Activated naive CD4-positive, alpha-beta T cell treated with anti-CD3 and anti-CD28 coated beads, Interleukin-2, amount 10 ng/mL, durations not matched to agents 7 days and 5 days (primary cell): ENCODE measurements around the gene SPDYE6.
A peak's percentile ranks its signal among the peaks of the same experiment; 100 is the strongest.
"Not testable (repeated sequence)": the region's sequence is repeated elsewhere in the genome, so short reads cannot be mapped to it uniquely, and the experiment has no call there.

Source experiments
- CTCF ChIA-PET: fragments of 350-600 bp; sonication (Branson Sonifier 250); formaldehyde crosslinking; loops from one replicate; lab custom pipeline; 2021; ENCODE audit warnings: antibody characterized with exemption; lab: Charles Lee
- DNase-seq: peaks from one replicate; pipeline ENCODE4 v3.0.0-alpha.2; 2020
- H3K27ac Mint-ChIP-seq: one replicate; pipeline ENCODE4 v1.8.0; 2021; ENCODE audit warnings: mild to moderate bottlenecking, moderate library complexity, mixed read lengths
- H3K27me3 Mint-ChIP-seq: one replicate; pipeline ENCODE4 v1.8.0; 2021; ENCODE audit warnings: mild to moderate bottlenecking, mixed read lengths
- H3K36me3 Mint-ChIP-seq: one replicate; pipeline ENCODE4 v1.8.0; 2021; ENCODE audit warnings: mixed read lengths
- H3K4me1 Mint-ChIP-seq: one replicate; pipeline ENCODE4 v1.8.0; 2021; ENCODE audit warnings: mixed read lengths
- H3K4me3 Mint-ChIP-seq: one replicate; pipeline ENCODE4 v1.8.0; 2021; ENCODE audit warnings: mild to moderate bottlenecking, moderate library complexity, mixed read lengths
- H3K9me3 Mint-ChIP-seq: one replicate; pipeline ENCODE4 v1.8.0; 2021; ENCODE audit warnings: mixed read lengths

Gene SPDYE6

DNA sequence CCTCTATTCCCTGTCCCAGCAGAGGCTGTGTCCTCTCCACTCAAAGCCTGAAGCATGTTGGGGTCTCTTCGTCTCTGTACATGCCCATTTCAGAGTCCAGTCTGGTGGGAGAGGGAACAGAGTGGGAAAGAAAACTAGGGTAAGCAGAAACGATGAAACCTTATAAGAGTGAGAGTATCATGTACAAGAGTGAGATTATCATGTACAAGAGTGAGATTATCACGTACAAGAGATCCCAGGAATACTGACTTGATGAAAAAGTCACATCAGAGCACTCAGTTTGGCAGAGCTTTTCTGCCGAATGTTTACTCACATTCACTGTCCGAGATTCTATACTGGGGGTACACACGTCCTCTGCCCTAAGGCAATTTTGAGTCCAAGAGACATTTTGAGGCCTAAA lies at the start of gene SPDYE6:
Gene SPDYE6 (minus strand): TSS at position 101 of the 400 bp plus-strand sequence. CDS start 421 bp downstream, outside the sequence.
- DNase-seq, H3K36me3 Mint-ChIP-seq, H3K4me3 Mint-ChIP-seq, H3K27me3 Mint-ChIP-seq, H3K27ac Mint-ChIP-seq, CTCF ChIA-PET, H3K4me1 Mint-ChIP-seq, H3K9me3 Mint-ChIP-seq: not testable (repeated sequence)

DNA sequence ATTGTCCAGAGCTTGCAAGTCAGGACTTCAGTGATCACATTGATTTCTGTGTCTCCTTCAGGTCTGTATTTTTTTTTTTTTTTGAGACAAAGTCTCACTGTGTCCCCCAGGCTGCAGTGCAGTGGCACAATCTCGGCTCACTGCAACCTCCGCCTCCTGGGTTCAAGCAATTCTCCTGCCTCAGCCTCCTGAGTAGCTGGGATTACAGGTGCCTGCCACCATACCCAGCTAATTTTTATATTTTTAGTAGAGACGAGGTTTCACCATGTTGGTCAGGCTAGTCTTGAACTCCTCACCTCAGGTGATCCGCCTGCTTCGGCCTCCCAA lies 48.6 kb upstream of the SPDYE6 start:
- CTCF ChIA-PET = interaction anchor here (0.6 to 4.0 kb wide), 16 partner anchors 9 to 197 kb away, joined by 3 to 28 read pairs (median 4); partner anchors contain the start of gene PRKRIP1
- H3K4me3 Mint-ChIP-seq, H3K4me1 Mint-ChIP-seq, H3K27me3 Mint-ChIP-seq, H3K9me3 Mint-ChIP-seq, DNase-seq, H3K27ac Mint-ChIP-seq: not testable (repeated sequence)
- peaks cover 61% of the 10 kb centered on the region for H3K36me3 Mint-ChIP-seq

DNA sequence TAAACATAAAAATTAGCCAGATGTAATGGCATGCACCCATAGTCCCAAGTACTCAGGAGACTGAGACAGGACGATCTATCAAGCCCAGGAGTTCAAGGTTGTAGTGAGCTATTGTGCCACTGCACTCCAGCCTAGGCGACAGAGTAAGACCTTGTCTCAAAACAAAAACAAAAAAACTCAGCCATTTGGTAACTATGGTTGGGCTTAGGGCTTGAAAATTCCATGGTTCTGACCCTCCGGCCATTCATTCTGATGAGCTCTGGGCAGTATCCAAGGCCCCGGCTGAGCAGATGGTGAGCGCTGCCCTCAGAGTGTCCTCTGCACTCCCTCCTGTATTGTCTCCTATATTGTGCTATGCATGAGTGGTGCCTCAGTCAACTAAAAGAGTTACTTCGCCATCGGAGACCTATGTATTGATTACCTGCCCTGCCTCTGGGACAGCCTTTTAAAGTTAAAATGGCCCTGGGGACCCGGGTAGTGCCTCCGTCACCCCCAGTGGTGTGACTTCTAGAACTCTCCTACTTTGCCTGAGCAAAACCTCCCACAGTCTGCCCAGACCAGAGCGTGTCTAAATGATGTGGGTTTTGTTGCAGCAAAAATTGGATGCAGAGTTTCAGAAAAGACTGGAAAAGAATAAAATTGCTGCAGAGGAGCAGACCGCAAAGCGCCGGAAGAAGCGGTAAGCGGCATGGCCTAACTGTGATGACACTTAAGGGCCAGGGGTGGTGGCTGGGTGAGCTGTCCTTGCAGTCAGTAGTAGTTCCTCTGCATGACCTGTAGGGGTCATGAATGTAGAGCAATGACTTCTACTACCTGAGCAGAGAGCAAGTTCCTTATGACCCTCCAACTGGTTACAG lies 48.0 kb upstream of the SPDYE6 start:
- peaks cover 59% of the 10 kb centered on the region for H3K36me3 Mint-ChIP-seq
- peak; percentile 60 for DNase-seq
- H3K27me3 Mint-ChIP-seq = no peaks in the 10 kb centered on the region
- peaks cover 7% of the 10 kb centered on the region for H3K4me1 Mint-ChIP-seq
- no peak overlapping the region for H3K4me3 Mint-ChIP-seq
- CTCF ChIA-PET = interaction anchor here (0.5 to 4.0 kb wide), 18 partner anchors 8 to 197 kb away, joined by 3 to 28 read pairs (median 4); partner anchors contain the start of gene PRKRIP1
- H3K9me3 Mint-ChIP-seq = no peaks in the 10 kb centered on the region
- H3K27ac Mint-ChIP-seq = no peak overlapping the region

- H3K36me3 Mint-ChIP-seq = peaks cover 59% of the 10 kb centered on the region
- no peaks in the 10 kb centered on the region for H3K9me3 Mint-ChIP-seq
- peaks cover 7% of the 10 kb centered on the region for H3K4me1 Mint-ChIP-seq
- H3K27me3 Mint-ChIP-seq = no peaks in the 10 kb centered on the region
- no peak overlapping the region for H3K4me3 Mint-ChIP-seq
- no peak overlapping the region for H3K27ac Mint-ChIP-seq
- DNase-seq = no peak
- CTCF ChIA-PET = interaction anchor here (0.5 to 4.0 kb wide), 8 partner anchors 9 to 63 kb away, joined by 3 to 28 read pairs (median 6); no protein-coding TSS in a partner anchor
These were observed 47.3 kb upstream of the SPDYE6 start for GRCh38 chr7:102403563-102403962.

DNA sequence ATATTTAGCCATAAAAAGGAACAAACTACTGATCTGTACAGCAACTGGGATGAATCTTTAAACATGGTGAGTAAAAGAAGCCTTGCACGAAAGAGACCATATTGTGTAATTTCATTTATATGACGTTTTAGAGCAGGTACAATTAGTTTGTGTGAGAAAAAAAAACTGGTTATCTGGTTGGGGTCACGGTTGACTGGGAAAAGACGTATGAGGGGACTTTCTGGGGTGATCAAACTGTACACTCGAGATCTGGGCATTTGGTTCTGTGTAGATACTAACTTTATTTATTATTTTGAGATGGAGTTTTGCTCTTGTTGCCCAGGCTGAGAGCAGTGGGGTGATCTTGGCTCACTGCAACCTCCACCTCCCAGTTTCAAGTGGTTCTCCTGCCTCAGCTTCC lies 44.1 kb upstream of the SPDYE6 start:
- Mint-ChIP-seq H3K27me3 (no peaks in the 10 kb centered on the region), H3K4me3 (no peak overlapping the region), H3K4me1 (peaks cover 31% of the 10 kb centered on the region), H3K36me3 (peaks cover 40% of the 10 kb centered on the region), H3K9me3 (no peaks in the 10 kb centered on the region), H3K27ac (no peak overlapping the region)
- DNase-seq = no peak
- CTCF ChIA-PET = no interaction called here

GRCh38 chr7:102398543-102398942 lies 42.3 kb upstream of the SPDYE6 start:
- Mint-ChIP-seq H3K9me3 (no peaks in the 10 kb centered on the region), H3K4me1 (peaks cover 26% of the 10 kb centered on the region), H3K36me3 (peaks cover 29% of the 10 kb centered on the region), H3K27ac (no peak overlapping the region), H3K4me3 (no peak overlapping the region), H3K27me3 (no peaks in the 10 kb centered on the region)
- DNase-seq = no peak
- CTCF ChIA-PET = interaction anchor here (2.1 kb wide), 1 partner anchor 14 kb away, joined by 5 read pairs; no protein-coding TSS in a partner anchor

- Mint-ChIP-seq H3K27ac (peak overlapping the region; percentile 86), H3K4me3 (peak overlapping the region; percentile 92), H3K36me3 (peaks cover 20% of the 10 kb centered on the region), H3K9me3 (no peaks in the 10 kb centered on the region), H3K27me3 (no peaks in the 10 kb centered on the region), H3K4me1 (peaks cover 26% of the 10 kb centered on the region)
- CTCF ChIA-PET = interaction anchor here (1.0 to 2.1 kb wide), 5 partner anchors 8 to 71 kb away, joined by 3 to 6 read pairs (median 5); no protein-coding TSS in a partner anchor
- no peak for DNase-seq
These were observed 40.4 kb upstream of the SPDYE6 start for GRCh38 chr7:102396710-102397019.

DNA sequence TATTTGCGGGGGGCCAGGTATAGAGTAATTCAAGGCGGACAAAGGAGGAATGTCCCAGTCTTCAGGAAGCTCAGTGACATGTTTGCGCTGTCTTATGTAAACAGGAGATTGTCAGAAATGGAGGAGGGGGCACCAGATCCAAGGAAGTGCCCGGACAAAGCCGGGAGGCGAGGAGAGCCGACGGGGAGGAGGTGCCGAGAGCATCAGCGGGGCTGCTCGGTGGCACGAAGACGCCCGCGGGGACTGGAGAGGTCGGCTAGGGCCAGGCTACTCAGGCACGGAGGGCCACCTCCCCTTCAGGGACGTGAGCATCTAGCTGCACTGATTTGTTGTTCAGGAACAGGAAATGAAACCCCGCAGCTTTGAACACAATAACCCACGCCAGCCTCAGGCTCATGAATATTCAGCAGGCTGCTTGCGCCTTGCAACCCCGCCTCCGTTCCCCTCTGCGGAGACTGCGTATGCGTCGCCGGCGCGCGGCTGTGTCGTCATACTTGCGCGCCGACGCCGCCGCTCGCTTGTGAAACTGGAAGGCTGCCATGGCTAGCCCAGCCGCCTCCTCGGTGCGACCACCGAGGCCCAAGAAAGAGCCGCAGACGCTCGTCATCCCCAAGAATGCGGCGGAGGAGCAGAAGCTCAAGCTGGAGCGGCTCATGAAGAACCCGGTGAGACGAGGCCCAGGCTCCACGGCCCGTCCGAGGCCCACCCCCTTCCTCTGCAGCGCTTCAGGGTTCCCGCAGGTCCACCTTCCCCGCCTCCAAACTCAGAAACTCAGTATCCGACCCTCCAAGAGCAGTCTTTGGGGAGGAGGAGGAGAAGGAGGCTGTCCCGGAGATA lies 39.8 kb upstream of the SPDYE6 start, which contains the start of gene PRKRIP1:
Gene PRKRIP1 (plus strand): TSS at position 491 of the 837 bp plus-strand sequence. CDS start 49 bp downstream, at position 540.
- peak within 1 kb of the TSS; percentile 86 for H3K27ac Mint-ChIP-seq
- H3K36me3 Mint-ChIP-seq = peaks cover 19% of the 10 kb centered on the region
- DNase-seq = peak; percentile 92
- CTCF ChIA-PET = interaction anchor here (1.0 to 2.1 kb wide), 5 partner anchors 9 to 71 kb away, joined by 3 to 6 read pairs (median 5); no protein-coding TSS in a partner anchor
- no peaks in the 10 kb centered on the region for H3K9me3 Mint-ChIP-seq
- H3K4me1 Mint-ChIP-seq = peaks cover 26% of the 10 kb centered on the region
- H3K27me3 Mint-ChIP-seq = no peaks in the 10 kb centered on the region
- peak within 1 kb of the TSS; percentile 92 for H3K4me3 Mint-ChIP-seq

DNA sequence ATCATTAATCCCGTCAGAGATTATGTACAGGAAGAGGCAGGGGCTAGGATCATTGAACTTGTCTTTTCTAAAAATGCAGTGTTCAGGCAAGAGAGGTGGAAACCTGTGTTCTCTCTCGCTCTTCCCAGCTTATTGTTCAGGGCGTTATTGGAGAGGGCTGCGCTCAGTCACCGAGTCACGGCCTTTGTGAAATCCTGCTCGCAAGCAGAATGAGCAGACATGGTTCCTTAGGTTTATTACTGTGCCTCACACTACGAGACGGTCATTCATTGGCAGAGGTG lies 39.3 kb upstream of the SPDYE6 start:
- no peak for DNase-seq
- H3K36me3 Mint-ChIP-seq = peaks cover 15% of the 10 kb centered on the region
- peak overlapping the region; percentile 86 for H3K27ac Mint-ChIP-seq
- peaks cover 26% of the 10 kb centered on the region for H3K4me1 Mint-ChIP-seq
- no peaks in the 10 kb centered on the region for H3K9me3 Mint-ChIP-seq
- H3K27me3 Mint-ChIP-seq = no peaks in the 10 kb centered on the region
- CTCF ChIA-PET = interaction anchor here (1.5 kb wide), 1 partner anchor 9 kb away, joined by 6 read pairs; no protein-coding TSS in a partner anchor
- H3K4me3 Mint-ChIP-seq = peak overlapping the region; percentile 92

DNA sequence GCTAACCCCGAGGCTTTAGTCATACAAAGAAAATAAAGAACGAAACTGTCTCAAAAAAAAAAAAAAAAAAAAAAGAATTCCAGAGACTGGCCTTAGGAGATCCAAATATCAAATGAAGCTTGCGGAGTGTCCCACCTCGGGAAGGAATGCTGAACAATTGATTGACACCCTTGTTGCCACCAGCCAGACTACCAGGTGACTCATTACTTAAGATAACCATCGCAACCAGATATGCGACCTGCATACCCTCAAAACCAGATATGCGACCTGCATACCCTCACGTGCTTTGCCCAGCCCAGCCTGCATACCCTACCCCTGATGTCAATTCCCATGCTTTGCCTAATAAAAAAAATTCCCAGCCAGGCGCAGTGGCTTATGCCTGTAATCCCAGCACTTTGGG lies 37.2 kb upstream of the SPDYE6 start:
- Mint-ChIP-seq H3K36me3 (peaks cover 6% of the 10 kb centered on the region), H3K4me3 (no peak overlapping the region)
- CTCF ChIA-PET = interaction anchor here (0.9 to 7.9 kb wide), 4 partner anchors 11 to 120 kb away, joined by 3 to 78 read pairs (median 4); no protein-coding TSS in a partner anchor

GRCh38 chr7:102392330-102392729 lies 36.1 kb upstream of the SPDYE6 start:
- Mint-ChIP-seq H3K27me3 (no peaks in the 10 kb centered on the region), H3K27ac (no peak overlapping the region), H3K4me1 (peaks cover 18% of the 10 kb centered on the region), H3K36me3 (peaks cover 6% of the 10 kb centered on the region), H3K4me3 (no peak overlapping the region), H3K9me3 (no peaks in the 10 kb centered on the region)
- CTCF ChIA-PET = interaction anchor here (0.8 to 7.9 kb wide), 3 partner anchors 111 to 852 kb away, joined by 3 to 78 read pairs (median 6); no protein-coding TSS in a partner anchor
- no peak for DNase-seq

More for the DNA sequence above, 37.2 kb upstream of the SPDYE6 start:
- Mint-ChIP-seq H3K27ac (no peak overlapping the region), H3K9me3 (no peaks in the 10 kb centered on the region), H3K4me1 (peaks cover 24% of the 10 kb centered on the region), H3K27me3 (no peaks in the 10 kb centered on the region)
- no peak for DNase-seq

DNA sequence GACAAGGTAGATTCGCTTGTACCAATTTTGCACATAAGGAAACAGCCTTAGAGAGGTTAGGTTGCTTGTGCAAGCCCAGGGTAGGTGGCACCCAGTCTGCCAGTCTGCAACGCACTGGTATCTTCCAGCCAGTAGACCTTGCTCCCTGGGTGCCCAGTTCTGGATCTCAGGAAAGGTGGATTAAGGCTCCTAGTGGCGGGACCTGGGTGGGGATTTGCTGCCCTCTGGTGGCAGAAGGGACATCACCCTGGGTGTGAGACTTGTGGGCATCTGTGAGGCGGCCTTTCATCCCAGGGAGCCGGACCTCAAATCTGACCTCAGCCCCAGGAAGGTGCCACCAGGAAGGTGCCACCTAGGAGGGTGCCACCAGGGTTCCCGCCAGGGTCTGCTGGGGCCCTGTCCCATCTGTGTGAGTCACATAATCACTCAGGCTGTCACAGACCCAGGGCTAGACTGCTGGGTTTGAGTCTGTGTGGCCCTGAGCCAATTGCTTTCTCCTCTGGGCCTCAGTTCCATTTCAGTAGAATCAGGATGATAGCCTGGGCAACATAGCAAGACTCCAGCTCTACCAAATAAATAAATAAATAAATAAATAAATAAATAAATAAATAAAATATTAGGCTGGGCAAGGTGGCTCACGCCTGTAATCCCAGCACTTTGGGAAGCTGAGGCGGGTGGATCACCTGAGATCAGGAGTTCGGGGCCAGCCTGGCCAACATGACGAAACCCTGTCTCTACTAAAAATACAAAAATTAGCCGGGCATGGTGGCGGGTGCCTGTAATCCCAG lies 34.6 kb upstream of the SPDYE6 start:
- CTCF ChIA-PET = interaction anchor here (0.7 to 7.9 kb wide), 9 partner anchors 9 to 149 kb away, joined by 3 to 78 read pairs (median 3); no protein-coding TSS in a partner anchor
- Mint-ChIP-seq H3K27ac (no peak overlapping the region), H3K4me3 (no peak overlapping the region), H3K9me3 (no peaks in the 10 kb centered on the region), H3K4me1 (peaks cover 6% of the 10 kb centered on the region), H3K27me3 (no peaks in the 10 kb centered on the region), H3K36me3 (peaks cover 3% of the 10 kb centered on the region)
- DNase-seq = peak; percentile 79

GRCh38 chr7:102389810-102390209 lies 33.6 kb upstream of the SPDYE6 start:
- Mint-ChIP-seq H3K4me1 (no peaks in the 10 kb centered on the region), H3K27me3 (no peaks in the 10 kb centered on the region), H3K27ac (no peak overlapping the region), H3K36me3 (peaks cover 3% of the 10 kb centered on the region), H3K9me3 (no peaks in the 10 kb centered on the region), H3K4me3 (no peak overlapping the region)
- DNase-seq = no peak
- CTCF ChIA-PET = interaction anchor here (0.6 to 7.9 kb wide), 4 partner anchors 10 to 114 kb away, joined by 3 to 78 read pairs (median 4); no protein-coding TSS in a partner anchor
